ENCODE measurements around the gene ACOX1. TPM values are rescaled to one million over a fixed set of nuclear protein-coding genes. Genes with fewer than 3 reads are reported as not detected.

The ACOX1 gene
- polyA plus RNA-seq, 1 of the 3 experiments (the other 2 are of a cell fraction): 21.5 TPM

DNA sequence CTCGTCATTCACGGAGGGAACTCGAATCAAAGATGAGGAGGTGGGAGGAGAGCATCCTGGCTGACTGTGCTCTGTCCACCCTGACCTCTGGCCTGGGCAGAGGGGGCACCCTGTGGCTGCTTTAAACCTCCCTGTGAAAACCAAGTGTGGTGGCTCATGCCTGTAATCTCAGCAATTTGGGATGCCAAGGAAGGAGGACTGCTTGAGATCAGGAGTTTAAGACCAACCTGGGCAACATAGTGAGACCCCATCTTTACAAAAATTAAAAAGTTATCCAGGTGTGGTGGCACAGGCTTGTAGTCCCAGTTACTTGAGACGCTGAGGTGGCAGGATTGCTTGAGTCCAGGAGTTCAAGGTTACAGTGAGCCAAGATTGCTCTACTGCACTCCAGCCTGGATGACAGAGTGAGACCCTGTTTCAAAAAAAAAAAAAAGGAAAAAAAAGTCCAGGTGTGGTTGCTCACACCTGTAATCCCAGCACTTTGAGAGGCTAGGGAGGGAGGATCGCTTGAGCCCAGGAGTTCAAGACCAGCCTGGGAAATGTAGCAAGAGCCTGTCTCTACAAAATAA lies 15.9 kb upstream of the ACOX1 start:
- 91% methylated on average over 5 of the region's 5 CpGs for WGBS (ENCODE audit: low lambda C conversion rate)
- CTCF ChIA-PET: interaction anchor here (1.1 to 2.8 kb wide), 6 partner anchors 10 to 285 kb away, joined by 4 to 26 read pairs (median 6); partner anchors contain the start of gene MRPL38
- no peak for DNase-seq

More for the DNA sequence above, 15.9 kb upstream of the ACOX1 start:
- Histone ChIP-seq H3K27me3 (ENCODE audit: insufficient read depth) (no peaks in the 10 kb centered on the region), H3K9ac (no peak overlapping the region), H3K4me1 (ENCODE audit: control insufficient read depth in 1 of 2, insufficient read depth in 2 of 2, low read depth in 1 of 2, low read length in 1 of 2) (0 out of 4 replicates have a peak, but pooled peaks cover 0 to 7% of the 10 kb centered on the region in 2 experiments), H3K36me3 (replicated peaks in 1 of 2; ENCODE audit: control insufficient read depth in 1 of 2, insufficient read depth in 2 of 2, low read length in 1 of 2) (peaks cover 0 to 5% of the 10 kb centered on the region in 2 experiments), H3K4me2 (no peak overlapping the region), H3K4me3 (ENCODE audit: low read depth in 2 of 2, low read length in 1 of 2) (no peak overlapping the region), H3F3A (replicated peaks; ENCODE audit: insufficient read depth) (no peaks in the 10 kb centered on the region), H4K20me1 (ENCODE audit: insufficient read depth) (no peaks in the 10 kb centered on the region), H3K79me2 (ENCODE audit: insufficient read depth) (no peaks in the 10 kb centered on the region), H3K27ac (ENCODE audit: low read depth in 2 of 2, low read length in 1 of 2) (no peak overlapping the region), H2AFZ (ENCODE audit: low read depth) (no peak overlapping the region), H3K9me3 (no peaks in the 10 kb centered on the region), H3K9me2 (no peaks in the 10 kb centered on the region)
- TF ChIP-seq GATA2 (CRISPR knock-in tag; IDR thresholded peaks at IDR 0.05): no peak
- TF ChIP-seq, protein P1, sequence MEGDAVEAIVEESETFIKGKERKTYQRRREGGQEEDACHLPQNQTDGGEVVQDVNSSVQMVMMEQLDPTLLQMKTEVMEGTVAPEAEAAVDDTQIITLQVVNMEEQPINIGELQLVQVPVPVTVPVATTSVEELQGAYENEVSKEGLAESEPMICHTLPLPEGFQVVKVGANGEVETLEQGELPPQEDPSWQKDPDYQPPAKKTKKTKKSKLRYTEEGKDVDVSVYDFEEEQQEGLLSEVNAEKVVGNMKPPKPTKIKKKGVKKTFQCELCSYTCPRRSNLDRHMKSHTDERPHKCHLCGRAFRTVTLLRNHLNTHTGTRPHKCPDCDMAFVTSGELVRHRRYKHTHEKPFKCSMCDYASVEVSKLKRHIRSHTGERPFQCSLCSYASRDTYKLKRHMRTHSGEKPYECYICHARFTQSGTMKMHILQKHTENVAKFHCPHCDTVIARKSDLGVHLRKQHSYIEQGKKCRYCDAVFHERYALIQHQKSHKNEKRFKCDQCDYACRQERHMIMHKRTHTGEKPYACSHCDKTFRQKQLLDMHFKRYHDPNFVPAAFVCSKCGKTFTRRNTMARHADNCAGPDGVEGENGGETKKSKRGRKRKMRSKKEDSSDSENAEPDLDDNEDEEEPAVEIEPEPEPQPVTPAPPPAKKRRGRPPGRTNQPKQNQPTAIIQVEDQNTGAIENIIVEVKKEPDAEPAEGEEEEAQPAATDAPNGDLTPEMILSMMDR (IDR thresholded peaks at IDR 0.05): no peak
- no peak for TF ChIP-seq TAF1 (IDR thresholded peaks at IDR 0.05; ENCODE audit: borderline replicate concordance, low read depth, low read length)
- no peak for TF ChIP-seq FOXM1 (IDR thresholded peaks at IDR 0.05; ENCODE audit: low read depth)
- no peak for TF ChIP-seq CHD2 (IDR thresholded peaks at IDR 0.05; ENCODE audit: low read length, partially characterized antibody)
- TF ChIP-seq, protein P2, sequence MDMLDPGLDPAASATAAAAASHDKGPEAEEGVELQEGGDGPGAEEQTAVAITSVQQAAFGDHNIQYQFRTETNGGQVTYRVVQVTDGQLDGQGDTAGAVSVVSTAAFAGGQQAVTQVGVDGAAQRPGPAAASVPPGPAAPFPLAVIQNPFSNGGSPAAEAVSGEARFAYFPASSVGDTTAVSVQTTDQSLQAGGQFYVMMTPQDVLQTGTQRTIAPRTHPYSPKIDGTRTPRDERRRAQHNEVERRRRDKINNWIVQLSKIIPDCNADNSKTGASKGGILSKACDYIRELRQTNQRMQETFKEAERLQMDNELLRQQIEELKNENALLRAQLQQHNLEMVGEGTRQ (IDR thresholded peaks at IDR 0.05; ENCODE audit: borderline replicate concordance, low read depth, low read length): no peak
- TF ChIP-seq, protein P3, sequence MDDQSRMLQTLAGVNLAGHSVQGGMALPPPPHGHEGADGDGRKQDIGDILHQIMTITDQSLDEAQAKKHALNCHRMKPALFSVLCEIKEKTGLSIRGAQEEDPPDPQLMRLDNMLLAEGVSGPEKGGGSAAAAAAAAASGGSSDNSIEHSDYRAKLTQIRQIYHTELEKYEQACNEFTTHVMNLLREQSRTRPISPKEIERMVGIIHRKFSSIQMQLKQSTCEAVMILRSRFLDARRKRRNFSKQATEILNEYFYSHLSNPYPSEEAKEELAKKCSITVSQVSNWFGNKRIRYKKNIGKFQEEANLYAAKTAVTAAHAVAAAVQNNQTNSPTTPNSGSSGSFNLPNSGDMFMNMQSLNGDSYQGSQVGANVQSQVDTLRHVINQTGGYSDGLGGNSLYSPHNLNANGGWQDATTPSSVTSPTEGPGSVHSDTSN (IDR thresholded peaks at IDR 0.05): no peak
- TF ChIP-seq, protein P4, sequence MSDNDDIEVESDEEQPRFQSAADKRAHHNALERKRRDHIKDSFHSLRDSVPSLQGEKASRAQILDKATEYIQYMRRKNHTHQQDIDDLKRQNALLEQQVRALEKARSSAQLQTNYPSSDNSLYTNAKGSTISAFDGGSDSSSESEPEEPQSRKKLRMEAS (IDR thresholded peaks at IDR 0.05; ENCODE audit: low read depth): no peak
- TF ChIP-seq SMC3 (IDR thresholded peaks at IDR 0.05; ENCODE audit: low read depth, low read length): no peak
- TF ChIP-seq FOSL2 (IDR thresholded peaks at IDR 0.05; ENCODE audit: borderline replicate concordance, low read depth): no peak
- TF ChIP-seq RCOR1 (IDR thresholded peaks at IDR 0.05; ENCODE audit: low read length): no peak
- TF ChIP-seq JUND (IDR thresholded peaks at IDR 0.05): no peak
- TF ChIP-seq, protein P5, sequence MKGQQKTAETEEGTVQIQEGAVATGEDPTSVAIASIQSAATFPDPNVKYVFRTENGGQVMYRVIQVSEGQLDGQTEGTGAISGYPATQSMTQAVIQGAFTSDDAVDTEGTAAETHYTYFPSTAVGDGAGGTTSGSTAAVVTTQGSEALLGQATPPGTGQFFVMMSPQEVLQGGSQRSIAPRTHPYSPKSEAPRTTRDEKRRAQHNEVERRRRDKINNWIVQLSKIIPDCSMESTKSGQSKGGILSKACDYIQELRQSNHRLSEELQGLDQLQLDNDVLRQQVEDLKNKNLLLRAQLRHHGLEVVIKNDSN (IDR thresholded peaks at IDR 0.05; ENCODE audit: borderline replicate concordance, low read depth): no peak
- TF ChIP-seq, protein P6, sequence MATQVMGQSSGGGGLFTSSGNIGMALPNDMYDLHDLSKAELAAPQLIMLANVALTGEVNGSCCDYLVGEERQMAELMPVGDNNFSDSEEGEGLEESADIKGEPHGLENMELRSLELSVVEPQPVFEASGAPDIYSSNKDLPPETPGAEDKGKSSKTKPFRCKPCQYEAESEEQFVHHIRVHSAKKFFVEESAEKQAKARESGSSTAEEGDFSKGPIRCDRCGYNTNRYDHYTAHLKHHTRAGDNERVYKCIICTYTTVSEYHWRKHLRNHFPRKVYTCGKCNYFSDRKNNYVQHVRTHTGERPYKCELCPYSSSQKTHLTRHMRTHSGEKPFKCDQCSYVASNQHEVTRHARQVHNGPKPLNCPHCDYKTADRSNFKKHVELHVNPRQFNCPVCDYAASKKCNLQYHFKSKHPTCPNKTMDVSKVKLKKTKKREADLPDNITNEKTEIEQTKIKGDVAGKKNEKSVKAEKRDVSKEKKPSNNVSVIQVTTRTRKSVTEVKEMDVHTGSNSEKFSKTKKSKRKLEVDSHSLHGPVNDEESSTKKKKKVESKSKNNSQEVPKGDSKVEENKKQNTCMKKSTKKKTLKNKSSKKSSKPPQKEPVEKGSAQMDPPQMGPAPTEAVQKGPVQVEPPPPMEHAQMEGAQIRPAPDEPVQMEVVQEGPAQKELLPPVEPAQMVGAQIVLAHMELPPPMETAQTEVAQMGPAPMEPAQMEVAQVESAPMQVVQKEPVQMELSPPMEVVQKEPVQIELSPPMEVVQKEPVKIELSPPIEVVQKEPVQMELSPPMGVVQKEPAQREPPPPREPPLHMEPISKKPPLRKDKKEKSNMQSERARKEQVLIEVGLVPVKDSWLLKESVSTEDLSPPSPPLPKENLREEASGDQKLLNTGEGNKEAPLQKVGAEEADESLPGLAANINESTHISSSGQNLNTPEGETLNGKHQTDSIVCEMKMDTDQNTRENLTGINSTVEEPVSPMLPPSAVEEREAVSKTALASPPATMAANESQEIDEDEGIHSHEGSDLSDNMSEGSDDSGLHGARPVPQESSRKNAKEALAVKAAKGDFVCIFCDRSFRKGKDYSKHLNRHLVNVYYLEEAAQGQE (IDR thresholded peaks at IDR 0.05; ENCODE audit: low read depth, low read length): no peak
- no peak for TF ChIP-seq YY1 (IDR thresholded peaks at IDR 0.05; ENCODE audit: low read depth)
- no peak for TF ChIP-seq RAD21 (IDR thresholded peaks at IDR 0.05; ENCODE audit: low read length)
- no peak for TF ChIP-seq ELF1 (IDR thresholded peaks at IDR 0.05)
- TF ChIP-seq MXI1 (IDR thresholded peaks at IDR 0.05; ENCODE audit: low read depth, low read length): no peak
- POLR2A ChIA-PET: no interaction called here

All from SK-N-SH (cell line).